Mesothelial cell of epicardium (in vitro differentiated cells): ENCODE results near the gene MAP3K6. TPM values are rescaled to one million over a fixed set of nuclear protein-coding genes. Genes with fewer than 3 reads are reported as not detected.

Source experiments
- DNase-seq, 2 experiments: peaks; one replicate each; pipeline ENCODE4 v3.0.0; 2021; ENCODE audit warnings: low spot score in 2 of 2; ENCODE audit not compliant: unreplicated experiment in 2 of 2
- H3K27ac Mint-ChIP-seq: 2 replicates; pipeline ENCODE4 v1.8.0; 2021; ENCODE audit warnings: mixed read lengths
- H3K27me3 Mint-ChIP-seq: 2 replicates; pipeline ENCODE4 v1.8.0; 2021; ENCODE audit warnings: low read depth, mixed read lengths
- H3K36me3 Mint-ChIP-seq: 2 replicates; pipeline ENCODE4 v1.8.0; 2021; ENCODE audit warnings: mixed read lengths
- H3K4me1 Mint-ChIP-seq: 2 replicates; pipeline ENCODE4 v1.8.0; 2021; ENCODE audit warnings: mixed read lengths
- H3K4me3 Mint-ChIP-seq: 2 replicates; pipeline ENCODE4 v1.8.0; 2021; ENCODE audit warnings: mild to moderate bottlenecking, moderate library complexity, mixed read lengths
- H3K9me3 Mint-ChIP-seq: 2 replicates; pipeline ENCODE4 v1.8.0; 2021; ENCODE audit warnings: mixed read lengths
- CTCF ChIP-seq: fragments of 200-600 bp; sonication (generic); IDR thresholded peaks from one replicate; pipeline ENCODE4 v1.5.0; 2021; ENCODE audit warnings: antibody characterized with exemption; ENCODE audit not compliant: unreplicated experiment
- total RNA-seq: library from RNA; stranded (reverse); gene quantifications from 3 replicates; pipeline ENCODE4 v1.2.1, GENCODE V29; 2021

Gene MAP3K6
- total RNA-seq, 1 donor from 2014 or later = 13.7 TPM

GRCh38 chr1:27403065-27403726 lies 36.4 kb upstream of the MAP3K6 start:
- H3K27ac Mint-ChIP-seq = peak overlapping the region; percentile 50
- H3K4me1 Mint-ChIP-seq = peaks cover 20% of the 10 kb centered on the region
- no peak overlapping the region for H3K4me3 Mint-ChIP-seq
- no peak for DNase-seq
- H3K36me3 Mint-ChIP-seq = peaks cover 8% of the 10 kb centered on the region
- TF ChIP-seq CTCF = no peak
- no peaks in the 10 kb centered on the region for H3K27me3 Mint-ChIP-seq
- H3K9me3 Mint-ChIP-seq = no peaks in the 10 kb centered on the region

- no peak for DNase-seq
- peaks cover 2% of the 10 kb centered on the region for H3K36me3 Mint-ChIP-seq
- peak overlapping the region; percentile 50 for H3K27ac Mint-ChIP-seq
These were observed 35.6 kb upstream of the MAP3K6 start for GRCh38 chr1:27402349-27402754.

GRCh38 chr1:27400963-27401341 lies 34.2 kb upstream of the MAP3K6 start:
- Mint-ChIP-seq H3K4me3 (no peak overlapping the region), H3K36me3 (no peaks in the 10 kb centered on the region), H3K27ac (no peak overlapping the region), H3K27me3 (no peaks in the 10 kb centered on the region), H3K4me1 (peaks cover 20% of the 10 kb centered on the region), H3K9me3 (no peaks in the 10 kb centered on the region)
- TF ChIP-seq CTCF = no peak
- no peak for DNase-seq

More at GRCh38 chr1:27402349-27402754, 35.6 kb upstream of the MAP3K6 start:
- H3K27me3 Mint-ChIP-seq = no peaks in the 10 kb centered on the region
- peaks cover 20% of the 10 kb centered on the region for H3K4me1 Mint-ChIP-seq
- no peak overlapping the region for H3K4me3 Mint-ChIP-seq
- no peaks in the 10 kb centered on the region for H3K9me3 Mint-ChIP-seq
- no peak for TF ChIP-seq CTCF

GRCh38 chr1:27400082-27400962 lies 33.6 kb upstream of the MAP3K6 start:
- Mint-ChIP-seq H3K27me3 (no peaks in the 10 kb centered on the region), H3K36me3 (no peaks in the 10 kb centered on the region), H3K4me1 (peaks cover 20% of the 10 kb centered on the region), H3K9me3 (no peaks in the 10 kb centered on the region), H3K27ac (no peak overlapping the region), H3K4me3 (no peak overlapping the region)
- DNase-seq = no peak
- TF ChIP-seq CTCF = no peak

- H3K36me3 Mint-ChIP-seq = no peaks in the 10 kb centered on the region
- H3K9me3 Mint-ChIP-seq = no peaks in the 10 kb centered on the region
- no peak overlapping the region for H3K27ac Mint-ChIP-seq
- TF ChIP-seq CTCF = no peak
- peaks cover 20% of the 10 kb centered on the region for H3K4me1 Mint-ChIP-seq
- no peaks in the 10 kb centered on the region for H3K27me3 Mint-ChIP-seq
- no peak for DNase-seq
- no peak overlapping the region for H3K4me3 Mint-ChIP-seq
These were observed 32.7 kb upstream of the MAP3K6 start for GRCh38 chr1:27399251-27400025.
